NCI-H2196 (cell line): ENCODE data around the gene UBE2M.

ENCODE experiments used
- DNase-seq: peaks from one replicate; lab custom pipeline; 2025; ENCODE audit not compliant: unreplicated experiment; lab: John Stamatoyannopoulos, UW

UBE2M gene

GRCh38 chr19:58555920-58556621 lies 2.3 kb downstream of the UBE2M start:
- DNase-seq, result no peak

- DNase-seq, result no peak
Observed at GRCh38 chr19:58555369-58555885, 3.0 kb downstream of the UBE2M start.

GRCh38 chr19:58554494-58555368 lies 3.7 kb downstream of the UBE2M start, which contains the start of gene CHMP2A:
TSS of gene CHMP2A (minus strand) at chr19:58555105. CDS start at chr19:58554212, 893 bp downstream.
- DNase-seq, result no peak

- DNase-seq, result no peak
Observed at GRCh38 chr19:58553799-58554493, 4.5 kb downstream of the UBE2M start.

GRCh38 chr19:58552655-58553054 lies 5.8 kb downstream of the UBE2M start:
- DNase-seq, result no peak

- no peak for DNase-seq
Observed at GRCh38 chr19:58551577-58552471, 6.6 kb downstream of the UBE2M start.

GRCh38 chr19:58551123-58551497 lies 7.3 kb downstream of the UBE2M start:
- DNase-seq, result no peak

GRCh38 chr19:58550362-58551122 lies 7.9 kb downstream of the UBE2M start:
- DNase-seq, result no peak

- DNase-seq, result no peak
Observed at GRCh38 chr19:58549664-58550361, 8.6 kb downstream of the UBE2M start.

- no peak for DNase-seq
Observed at GRCh38 chr19:58548859-58549663, 9.3 kb downstream of the UBE2M start.

GRCh38 chr19:58547323-58548312 lies 10.8 kb downstream of the UBE2M start:
- DNase-seq, result no peak

- DNase-seq, result no peak
Observed at GRCh38 chr19:58546019-58546530, 12.3 kb downstream of the UBE2M start.

- DNase-seq, result no peak
Observed at GRCh38 chr19:58545286-58546018, 13.0 kb downstream of the UBE2M start.

GRCh38 chr19:58544591-58545285 lies 13.7 kb downstream of the UBE2M start:
- no peak for DNase-seq

- DNase-seq, result no peak
Observed at GRCh38 chr19:58543826-58544590, 14.4 kb downstream of the UBE2M start, which contains the start of gene TRIM28. TSS of gene TRIM28 (plus strand) at chr19:58544064. CDS start at chr19:58544758, 694 bp downstream.
